ENCODE measurements around the gene TP53BP2.
"Not testable (repeated sequence)": the region's sequence is repeated elsewhere in the genome, so short reads cannot be mapped to it uniquely, and the experiment has no call there.

TP53BP2 gene

DNA sequence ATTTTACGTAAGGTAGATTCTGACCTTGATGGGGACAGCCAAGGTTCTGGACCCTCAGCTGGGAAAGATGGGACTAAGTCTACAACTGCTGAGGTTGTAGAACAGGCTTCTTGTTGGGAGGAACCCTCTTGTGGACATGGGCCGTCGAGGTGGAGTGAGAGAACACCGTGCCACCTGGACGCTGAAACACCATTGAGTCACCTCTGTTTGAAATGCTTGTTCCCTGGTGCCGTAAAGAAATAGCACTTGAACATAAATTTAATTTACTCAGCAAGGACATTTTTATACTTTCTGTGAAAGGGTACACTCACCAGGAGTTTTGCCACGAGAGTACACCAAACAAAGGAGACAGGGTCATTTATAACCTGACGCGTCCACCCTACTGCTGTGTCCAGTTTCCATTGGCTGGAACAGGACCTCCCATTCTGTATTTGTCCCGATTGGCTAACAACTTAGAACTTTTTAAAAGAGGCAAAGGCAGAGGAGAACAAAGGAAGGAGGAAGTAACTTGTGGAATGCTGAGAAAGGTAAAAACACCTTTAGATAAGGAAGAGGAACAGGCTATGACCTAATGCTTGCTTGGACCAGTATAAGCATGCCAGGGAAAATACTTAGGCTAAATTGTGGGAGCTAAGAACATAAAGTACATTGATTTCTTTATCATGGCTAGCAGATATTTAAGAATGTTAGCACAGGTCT, 105.6 kb downstream of the TP53BP2 start:
- not testable (repeated sequence) for DNase-seq

DNA sequence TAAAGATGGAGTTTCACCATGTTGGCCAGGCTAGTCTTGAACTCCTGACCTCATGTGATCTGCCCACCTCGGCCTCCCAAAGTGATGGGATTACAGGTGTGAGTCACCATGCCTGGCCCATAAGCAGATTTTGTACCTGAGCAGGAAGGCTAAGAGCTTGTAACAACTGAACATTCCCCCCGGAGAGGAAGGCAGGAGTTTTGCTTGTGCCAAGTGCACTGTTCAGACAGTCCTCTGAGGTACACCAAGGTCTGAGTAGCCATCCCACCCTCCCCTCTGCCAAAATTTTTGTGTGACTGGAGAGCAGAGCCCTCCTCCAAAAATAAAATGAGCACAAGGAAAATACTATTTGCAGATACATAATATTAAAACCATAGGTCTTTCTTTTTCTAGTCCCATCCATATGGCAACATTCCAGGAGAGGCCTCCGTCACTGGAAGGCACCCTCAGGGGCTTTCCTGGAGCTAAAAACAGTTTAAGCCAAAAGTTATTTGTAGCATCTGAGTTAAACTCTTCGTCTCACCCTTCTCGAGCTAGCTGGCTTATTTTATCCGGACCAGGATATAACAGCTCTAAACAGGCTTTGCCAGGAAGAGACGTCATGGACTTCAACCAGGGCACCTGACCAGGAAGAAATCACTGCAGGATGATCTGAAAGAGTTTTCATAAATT, 106.2 kb downstream of the TP53BP2 start:
- no peak for DNase-seq

DNA sequence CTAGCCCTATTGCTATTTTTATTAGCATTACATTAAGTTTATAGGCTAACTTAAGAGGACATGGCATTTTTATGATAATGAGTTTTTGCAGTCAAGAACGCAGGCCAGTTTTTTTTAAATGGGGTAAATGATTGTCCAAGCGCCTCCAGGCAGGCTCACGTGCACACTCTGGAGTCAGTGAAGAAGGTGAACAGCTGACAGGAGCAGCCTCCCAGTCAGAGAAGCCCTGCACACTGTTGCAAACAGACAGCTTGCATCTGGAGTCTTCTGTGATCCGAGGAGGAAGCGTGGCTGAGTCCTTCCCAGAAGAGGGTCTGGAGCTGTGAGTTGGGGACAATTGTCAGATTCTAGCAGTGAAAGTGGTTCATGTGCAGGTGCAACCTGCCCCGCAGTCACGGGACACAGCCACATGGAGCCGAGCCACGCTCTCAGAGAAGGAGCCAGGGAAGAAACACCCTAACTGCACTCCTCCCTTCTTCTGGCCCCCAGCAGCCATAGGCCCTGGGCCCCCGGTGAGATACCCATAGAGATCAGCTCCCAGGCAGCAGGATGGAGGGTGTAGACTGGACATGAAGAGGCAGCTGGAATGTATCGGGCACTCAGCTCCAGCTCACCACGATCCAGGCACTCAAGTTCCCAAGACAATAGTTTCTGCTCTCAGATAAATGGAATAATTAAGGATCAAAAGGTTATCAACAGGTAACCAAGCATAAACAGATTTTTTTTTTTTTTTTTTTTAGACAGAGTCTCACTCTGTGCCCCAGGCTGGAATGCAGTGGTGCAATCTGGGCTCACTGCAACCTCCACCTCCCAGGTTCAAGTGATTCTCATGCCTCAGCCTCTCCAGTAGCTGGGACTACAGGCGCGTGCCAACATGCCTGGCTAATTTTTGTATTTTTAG, 107.0 kb downstream of the TP53BP2 start:
- no peak for DNase-seq

DNA sequence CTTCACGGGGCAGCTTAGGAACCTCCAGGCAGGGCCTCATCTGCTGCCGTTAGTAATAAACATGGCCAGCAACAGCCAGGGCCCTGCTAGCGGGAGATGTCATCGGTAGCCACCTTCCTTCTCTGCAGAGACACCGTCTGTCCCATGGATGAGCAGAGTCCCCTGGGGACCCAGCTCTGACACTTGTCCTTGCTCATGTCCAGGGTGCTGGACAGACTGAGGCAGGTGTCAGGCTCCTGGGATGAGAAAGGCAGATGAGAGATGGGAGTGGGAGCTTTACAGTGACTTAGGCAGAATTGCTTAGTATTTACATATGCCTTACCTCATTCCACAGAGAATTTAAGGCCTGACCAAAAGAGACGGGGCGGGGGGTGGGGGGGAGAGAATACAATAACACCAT, 108.4 kb downstream of the TP53BP2 start:
- no peak for DNase-seq

DNA sequence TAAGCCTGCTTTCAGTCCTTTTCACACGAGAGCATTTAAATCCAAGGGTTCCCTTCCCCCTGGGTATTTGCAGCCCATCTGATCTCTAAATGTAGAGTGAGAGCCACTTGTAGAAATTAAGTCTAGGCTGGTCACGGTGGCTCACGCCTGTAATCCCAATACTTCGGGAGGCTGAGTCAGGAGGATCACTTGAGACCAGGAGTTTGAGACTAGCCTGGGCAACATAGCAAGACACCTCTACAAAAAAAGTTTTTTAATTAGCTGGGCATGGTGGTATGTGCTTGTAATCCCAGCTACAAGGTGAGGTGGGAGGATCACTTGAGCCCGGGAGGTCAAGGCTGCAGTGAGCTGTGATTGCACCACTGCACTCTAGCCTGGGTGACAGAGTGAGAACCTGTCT, 109.1 kb downstream of the TP53BP2 start:
- DNase-seq, result not testable (repeated sequence)

DNA sequence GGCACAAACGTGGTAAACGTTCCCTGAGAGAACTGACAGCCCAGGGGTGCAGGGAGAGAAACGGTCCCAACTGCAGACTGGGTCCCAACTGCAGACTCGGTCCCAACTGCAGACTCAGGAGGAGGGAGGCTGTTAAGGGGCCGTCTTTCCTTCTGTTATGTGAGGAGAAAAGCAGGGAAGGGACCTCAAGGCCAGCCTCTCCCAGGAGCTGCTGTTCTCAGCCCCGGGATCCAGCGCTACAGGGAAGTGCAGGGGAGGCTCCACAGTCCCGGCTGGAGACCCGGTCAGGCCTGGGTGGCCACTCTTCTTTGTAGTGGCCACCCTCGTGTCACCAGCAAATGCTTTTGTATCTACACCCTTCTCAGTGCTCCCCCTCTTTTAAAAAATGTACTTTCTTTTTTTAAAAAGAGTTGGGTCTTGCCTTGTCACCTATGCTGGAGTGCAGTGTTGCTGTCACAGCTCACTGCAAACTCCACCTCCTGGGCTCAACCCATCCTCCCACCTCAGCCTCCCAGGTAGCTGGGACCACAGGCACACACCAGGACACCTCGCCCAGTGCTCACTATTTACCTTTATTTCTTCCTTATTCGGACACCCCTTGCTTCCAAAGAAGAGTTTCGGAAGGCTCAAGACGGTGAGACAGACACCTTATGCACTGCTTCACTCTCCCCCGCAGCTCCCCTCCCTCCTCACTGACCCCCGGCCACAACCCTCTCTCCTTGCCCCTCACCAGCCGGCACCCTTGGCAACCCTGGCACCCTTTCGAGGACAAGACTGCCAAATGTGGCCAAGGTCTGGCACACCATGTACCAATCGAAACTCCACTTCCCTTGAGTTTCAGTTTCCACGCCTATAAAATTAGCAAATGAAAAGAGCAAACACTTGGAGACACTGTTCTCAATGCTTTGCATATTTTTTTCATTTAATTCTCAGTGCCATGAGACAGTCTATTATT, 111.6 kb downstream of the TP53BP2 start:
- no peak for DNase-seq

DNA sequence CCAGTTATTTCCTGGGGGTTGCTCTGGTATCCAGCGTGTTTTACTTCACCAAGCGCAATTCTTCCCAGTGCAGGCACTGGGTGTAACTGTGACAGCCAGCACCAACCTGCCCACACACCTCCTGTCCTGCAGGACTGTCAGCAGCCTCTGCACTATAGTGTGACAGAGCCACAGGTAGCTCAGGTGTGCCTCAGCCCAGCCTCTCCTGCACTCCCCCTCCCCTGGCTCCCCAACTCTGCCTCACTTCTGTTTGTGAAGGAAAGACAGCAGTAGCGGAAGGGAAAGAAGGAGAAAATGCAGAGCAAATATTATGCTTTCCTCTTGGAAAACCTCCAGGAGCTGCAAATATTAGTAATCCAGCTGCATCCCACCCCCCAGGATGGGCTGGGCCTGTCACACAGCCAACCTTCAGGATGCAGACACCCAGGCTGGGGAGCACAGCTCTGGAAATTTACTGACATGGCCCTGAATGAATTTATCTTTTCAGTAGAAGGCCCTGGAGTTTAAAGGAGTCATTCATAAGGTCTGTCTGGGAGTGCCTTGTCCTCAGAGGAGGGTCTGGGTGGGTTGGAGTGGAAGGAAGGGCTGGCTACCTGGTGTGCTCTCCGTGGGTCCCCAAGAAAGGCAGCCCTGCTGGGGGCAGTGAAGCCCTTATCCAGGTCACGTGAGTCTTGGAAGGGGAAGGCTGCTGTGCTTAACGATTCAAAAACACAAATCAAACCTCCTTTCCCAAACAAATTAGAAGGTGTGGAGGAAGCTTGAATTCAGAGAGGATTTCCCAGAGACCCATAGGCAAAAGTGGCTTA, 112.6 kb downstream of the TP53BP2 start:
- DNase-seq, result no peak

DNA sequence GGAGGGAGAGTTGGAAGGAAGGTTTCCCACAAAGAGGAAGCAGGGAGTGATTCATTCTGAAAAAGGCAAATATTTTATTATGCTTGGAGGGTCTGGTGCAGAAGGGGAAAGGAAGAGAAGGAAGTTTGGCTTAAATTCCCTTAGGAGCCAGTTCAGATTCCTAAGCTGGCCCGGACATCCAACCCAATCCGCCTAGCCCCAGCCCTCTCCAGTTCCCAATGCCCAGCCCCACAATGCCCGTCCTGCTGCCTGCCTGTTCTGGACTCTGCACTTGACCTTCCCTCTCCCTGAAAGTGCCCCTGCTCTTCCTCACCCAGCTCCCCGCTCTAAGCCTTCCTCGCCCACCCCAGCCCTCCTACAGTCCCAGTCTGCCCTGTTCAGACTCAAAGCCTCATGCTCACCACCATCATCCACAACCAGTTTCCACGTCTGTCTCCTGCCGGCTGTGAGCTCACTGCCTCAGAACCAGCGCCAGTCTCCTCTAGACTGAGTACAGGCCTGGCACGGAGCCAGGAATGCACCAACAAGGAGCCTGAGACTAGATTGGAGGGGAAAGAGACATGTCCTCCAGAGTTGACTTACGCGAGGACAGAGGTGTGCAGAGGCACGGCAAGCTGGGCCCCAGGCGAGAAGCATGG, 114.5 kb downstream of the TP53BP2 start:
- DNase-seq, result no peak

DNA sequence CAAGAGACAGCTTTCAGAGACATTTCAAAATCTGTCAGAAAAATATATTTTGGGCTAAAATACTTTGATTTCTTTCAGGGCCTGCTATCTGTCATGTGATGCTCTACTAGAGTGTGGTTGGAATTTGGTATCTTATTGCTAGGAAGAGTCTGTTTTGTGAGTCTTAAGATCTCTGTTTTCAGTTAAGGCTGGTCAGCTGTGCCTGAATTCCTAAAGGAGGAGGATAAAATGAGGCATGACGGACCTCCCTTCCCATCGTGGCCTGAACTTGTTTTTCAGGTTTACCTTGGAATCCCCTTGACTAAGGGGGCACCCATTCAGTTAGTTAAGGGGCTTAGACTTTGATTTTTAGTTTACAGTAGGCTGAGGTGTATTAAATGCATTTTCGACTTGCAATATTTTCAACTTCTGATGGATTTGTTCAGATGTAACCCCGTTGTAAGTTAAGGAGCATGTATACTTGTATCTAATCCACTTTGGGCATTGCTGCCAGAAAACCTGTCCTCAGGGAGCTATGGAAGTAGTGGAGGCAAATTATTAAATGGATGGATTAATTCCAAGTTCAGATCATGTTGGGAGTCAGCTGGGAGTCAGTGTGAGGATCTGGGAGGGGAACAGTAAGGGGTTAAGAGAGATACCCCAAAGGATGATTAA, 115.1 kb downstream of the TP53BP2 start:
- no peak for DNase-seq

DNA sequence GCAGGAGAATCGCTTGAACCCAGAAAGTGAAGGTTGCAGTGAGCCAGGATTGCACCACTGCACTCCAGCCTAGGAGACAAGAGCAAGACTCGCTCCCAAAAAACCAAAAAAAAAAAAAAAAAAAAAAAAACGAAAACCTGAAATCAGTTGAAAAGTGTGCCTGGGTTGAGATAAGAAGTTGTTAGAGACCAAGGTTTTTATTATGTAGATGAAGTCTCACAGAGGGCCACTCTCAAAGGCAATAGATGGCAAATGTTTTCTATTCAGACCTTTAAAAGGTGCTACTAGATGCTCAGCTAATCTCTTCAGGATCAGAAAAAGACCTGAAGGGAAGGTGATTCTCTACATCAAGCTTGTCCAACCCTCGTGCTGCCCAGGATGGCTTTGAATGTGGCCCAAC, 115.8 kb downstream of the TP53BP2 start:
- DNase-seq, result no peak
